Memory B cell (primary cell): ENCODE data around the gene RELA.
A peak's percentile ranks its signal among the peaks of the same experiment; 100 is the strongest.

Source experiments
- ATAC-seq: fragments of 150-1000 bp; cut with Tn5 transposase; 2 replicates; pipeline ENCODE4 v1.10.0; 2021; ENCODE audit warnings: low read depth, mild to moderate bottlenecking, moderate library complexity
- DNase-seq, 2 donors: peaks; one replicate each; pipeline ENCODE4 v3.0.0; 2022; ENCODE audit warnings: low spot score in 2 of 2
- H3K27ac Mint-ChIP-seq: one replicate; pipeline ENCODE4 v1.8.0; 2022; ENCODE audit warnings: mild to moderate bottlenecking, moderate library complexity, mixed read lengths
- H3K27me3 Mint-ChIP-seq: one replicate; pipeline ENCODE4 v1.8.0; 2022; ENCODE audit warnings: mixed read lengths
- H3K36me3 Mint-ChIP-seq: one replicate; pipeline ENCODE4 v1.8.0; 2022; ENCODE audit warnings: mild to moderate bottlenecking, mixed read lengths
- H3K4me1 Mint-ChIP-seq: one replicate; pipeline ENCODE4 v1.8.0; 2022; ENCODE audit warnings: mixed read lengths
- H3K4me3 Mint-ChIP-seq: one replicate; pipeline ENCODE4 v1.8.0; 2022; ENCODE audit warnings: mild to moderate bottlenecking, moderate library complexity, mixed read lengths
- H3K9me3 Mint-ChIP-seq: one replicate; pipeline ENCODE4 v1.8.0; 2022; ENCODE audit warnings: mixed read lengths

RELA gene

GRCh38 chr11:65623177-65623576 lies 39.5 kb downstream of the RELA start:
- peaks cover 9% of the 10 kb centered on the region for H3K4me1 Mint-ChIP-seq
- H3K27me3 Mint-ChIP-seq, result no peaks in the 10 kb centered on the region
- H3K9me3 Mint-ChIP-seq, result no peaks in the 10 kb centered on the region
- no peak overlapping the region for H3K27ac Mint-ChIP-seq
- peaks cover 11% of the 10 kb centered on the region for H3K36me3 Mint-ChIP-seq
- no peak for ATAC-seq
- DNase-seq, result no peak
- H3K4me3 Mint-ChIP-seq, result no peak overlapping the region

- peaks cover 11% of the 10 kb centered on the region for H3K4me1 Mint-ChIP-seq
- ATAC-seq (no peak), DNase-seq (no peak)
- H3K27me3 Mint-ChIP-seq, result no peaks in the 10 kb centered on the region
- H3K9me3 Mint-ChIP-seq, result no peaks in the 10 kb centered on the region
- H3K4me3 Mint-ChIP-seq, result no peak overlapping the region
- H3K36me3 Mint-ChIP-seq, result peaks cover 9% of the 10 kb centered on the region
- H3K27ac Mint-ChIP-seq, result no peak overlapping the region
Measured at GRCh38 chr11:65622011-65622410, 40.7 kb downstream of the RELA start.

- H3K9me3 Mint-ChIP-seq, result no peaks in the 10 kb centered on the region
- H3K4me1 Mint-ChIP-seq, result peaks cover 16% of the 10 kb centered on the region
- peaks cover 13% of the 10 kb centered on the region for H3K36me3 Mint-ChIP-seq
- DNase-seq, result no peak
- H3K27me3 Mint-ChIP-seq, result no peaks in the 10 kb centered on the region
- H3K4me3 Mint-ChIP-seq, result no peak overlapping the region
- ATAC-seq, result no peak
- H3K27ac Mint-ChIP-seq, result no peak overlapping the region
Measured at GRCh38 chr11:65621460-65621859, 41.3 kb downstream of the RELA start.

GRCh38 chr11:65620666-65621065 lies 42.0 kb downstream of the RELA start:
- Mint-ChIP-seq H3K9me3 (no peaks in the 10 kb centered on the region), H3K36me3 (peaks cover 15% of the 10 kb centered on the region), H3K4me3 (no peak overlapping the region), H3K4me1 (peaks cover 14% of the 10 kb centered on the region), H3K27ac (no peak overlapping the region), H3K27me3 (no peaks in the 10 kb centered on the region)
- no peak for DNase-seq
- ATAC-seq, result no peak

- DNase-seq (no peak), ATAC-seq (no peak)
- Mint-ChIP-seq H3K36me3 (peaks cover 15% of the 10 kb centered on the region), H3K27ac (no peak overlapping the region), H3K9me3 (no peaks in the 10 kb centered on the region), H3K4me1 (peaks cover 14% of the 10 kb centered on the region), H3K27me3 (no peaks in the 10 kb centered on the region), H3K4me3 (no peak overlapping the region)
Measured at GRCh38 chr11:65619281-65619928, 43.3 kb downstream of the RELA start.

- Mint-ChIP-seq H3K27me3 (no peaks in the 10 kb centered on the region), H3K27ac (no peak overlapping the region), H3K36me3 (peaks cover 12% of the 10 kb centered on the region), H3K4me3 (no peak overlapping the region), H3K4me1 (peaks cover 14% of the 10 kb centered on the region), H3K9me3 (no peaks in the 10 kb centered on the region)
- ATAC-seq (no peak), DNase-seq (no peak)
Measured at GRCh38 chr11:65618763-65619162, 44.0 kb downstream of the RELA start.

- no peaks in the 10 kb centered on the region for H3K9me3 Mint-ChIP-seq
- peaks cover 19% of the 10 kb centered on the region for H3K4me1 Mint-ChIP-seq
- H3K4me3 Mint-ChIP-seq, result no peak overlapping the region
- no peak for ATAC-seq
- H3K27me3 Mint-ChIP-seq, result no peaks in the 10 kb centered on the region
- H3K27ac Mint-ChIP-seq, result no peak overlapping the region
- H3K36me3 Mint-ChIP-seq, result peaks cover 12% of the 10 kb centered on the region
- no peak for DNase-seq
Measured at GRCh38 chr11:65617990-65618751, 44.5 kb downstream of the RELA start.

- Mint-ChIP-seq H3K36me3 (peaks cover 11% of the 10 kb centered on the region), H3K27me3 (no peaks in the 10 kb centered on the region), H3K4me3 (peak overlapping the region; percentile 97), H3K9me3 (no peaks in the 10 kb centered on the region), H3K27ac (no peak overlapping the region), H3K4me1 (peaks cover 25% of the 10 kb centered on the region)
- ATAC-seq (no peak), DNase-seq (no peak)
Measured at GRCh38 chr11:65617136-65617850, 45.4 kb downstream of the RELA start.

GRCh38 chr11:65616575-65617001 lies 46.1 kb downstream of the RELA start:
- H3K4me1 Mint-ChIP-seq, result peaks cover 26% of the 10 kb centered on the region
- H3K4me3 Mint-ChIP-seq, result peak overlapping the region; percentile 97
- no peak for DNase-seq
- H3K27me3 Mint-ChIP-seq, result no peaks in the 10 kb centered on the region
- H3K36me3 Mint-ChIP-seq, result peaks cover 11% of the 10 kb centered on the region
- no peaks in the 10 kb centered on the region for H3K9me3 Mint-ChIP-seq
- no peak for ATAC-seq
- H3K27ac Mint-ChIP-seq, result peak overlapping the region; percentile 88

- Mint-ChIP-seq H3K4me3 (peak overlapping the region; percentile 97), H3K9me3 (no peaks in the 10 kb centered on the region), H3K36me3 (peaks cover 11% of the 10 kb centered on the region), H3K4me1 (peaks cover 28% of the 10 kb centered on the region), H3K27me3 (no peaks in the 10 kb centered on the region), H3K27ac (peak overlapping the region; percentile 88)
- DNase-seq (no peak), ATAC-seq (no peak)
Measured at GRCh38 chr11:65615950-65616574, 46.7 kb downstream of the RELA start.

GRCh38 chr11:65615229-65615949 lies 47.3 kb downstream of the RELA start, which contains the start of gene PCNX3:
Gene PCNX3, plus strand, starts transcription at chr11:65615776. Its CDS starts 536 bp downstream, at chr11:65616312.
- peak; percentile 95 to 99 for DNase-seq
- H3K27me3 Mint-ChIP-seq, result no peaks in the 10 kb centered on the region
- peaks cover 33% of the 10 kb centered on the region for H3K4me1 Mint-ChIP-seq
- ATAC-seq, result peak; percentile 82
- H3K4me3 Mint-ChIP-seq, result peak within 1 kb of the TSS; percentile 97
- H3K36me3 Mint-ChIP-seq, result peaks cover 11% of the 10 kb centered on the region
- peak within 1 kb of the TSS; percentile 88 for H3K27ac Mint-ChIP-seq
- no peaks in the 10 kb centered on the region for H3K9me3 Mint-ChIP-seq

GRCh38 chr11:65613091-65613928 lies 49.4 kb downstream of the RELA start:
- ATAC-seq (no peak), DNase-seq (no peak)
- Mint-ChIP-seq H3K27ac (peak overlapping the region; percentile 87), H3K4me3 (peak overlapping the region; percentile 95), H3K4me1 (peaks cover 41% of the 10 kb centered on the region), H3K36me3 (peaks cover 11% of the 10 kb centered on the region), H3K27me3 (no peaks in the 10 kb centered on the region), H3K9me3 (no peaks in the 10 kb centered on the region)

- ATAC-seq, result no peak
- DNase-seq, result no peak
- Mint-ChIP-seq H3K27me3 (no peaks in the 10 kb centered on the region), H3K36me3 (peaks cover 11% of the 10 kb centered on the region), H3K4me3 (peak overlapping the region; percentile 95), H3K9me3 (no peaks in the 10 kb centered on the region), H3K27ac (peak overlapping the region; percentile 87), H3K4me1 (peaks cover 41% of the 10 kb centered on the region)
Measured at GRCh38 chr11:65612691-65613090, 50.0 kb downstream of the RELA start.
